ENCODE measurements around the gene DPH3. TPM values are rescaled to one million over a fixed set of nuclear protein-coding genes. Genes with fewer than 3 reads are reported as not detected.

DPH3 gene
- polyA plus RNA-seq, 1 donor (not counting 4 experiments of a cell fraction or from before 2014, with no cell fraction given) = 36.7 TPM

DNA sequence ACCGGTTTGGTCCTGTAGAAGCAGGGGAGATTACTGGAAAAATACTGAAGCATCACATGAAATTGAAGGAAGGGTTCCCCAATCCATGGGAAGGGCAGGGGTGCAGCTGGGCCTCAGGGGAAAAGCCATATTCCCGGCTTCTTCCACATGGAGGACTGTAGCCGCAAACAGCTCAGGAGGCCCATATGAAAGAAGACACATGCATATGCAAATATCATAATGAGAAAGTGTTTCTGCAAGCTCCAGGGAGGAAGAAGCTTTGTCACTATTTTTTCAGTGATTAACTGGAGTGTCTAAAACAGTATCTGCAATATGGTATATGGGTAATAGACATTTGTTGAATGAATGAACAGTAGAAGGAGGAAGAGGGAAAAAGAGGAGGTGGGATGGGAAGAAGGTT, 19.1 kb downstream of the DPH3 start:
- H4K20me1 ChIP-seq (ENCODE audit: control insufficient read depth, extremely low read depth, insufficient read depth, low read length) = no peaks in the 10 kb centered on the region
- TF ChIP-seq, protein P1, sequence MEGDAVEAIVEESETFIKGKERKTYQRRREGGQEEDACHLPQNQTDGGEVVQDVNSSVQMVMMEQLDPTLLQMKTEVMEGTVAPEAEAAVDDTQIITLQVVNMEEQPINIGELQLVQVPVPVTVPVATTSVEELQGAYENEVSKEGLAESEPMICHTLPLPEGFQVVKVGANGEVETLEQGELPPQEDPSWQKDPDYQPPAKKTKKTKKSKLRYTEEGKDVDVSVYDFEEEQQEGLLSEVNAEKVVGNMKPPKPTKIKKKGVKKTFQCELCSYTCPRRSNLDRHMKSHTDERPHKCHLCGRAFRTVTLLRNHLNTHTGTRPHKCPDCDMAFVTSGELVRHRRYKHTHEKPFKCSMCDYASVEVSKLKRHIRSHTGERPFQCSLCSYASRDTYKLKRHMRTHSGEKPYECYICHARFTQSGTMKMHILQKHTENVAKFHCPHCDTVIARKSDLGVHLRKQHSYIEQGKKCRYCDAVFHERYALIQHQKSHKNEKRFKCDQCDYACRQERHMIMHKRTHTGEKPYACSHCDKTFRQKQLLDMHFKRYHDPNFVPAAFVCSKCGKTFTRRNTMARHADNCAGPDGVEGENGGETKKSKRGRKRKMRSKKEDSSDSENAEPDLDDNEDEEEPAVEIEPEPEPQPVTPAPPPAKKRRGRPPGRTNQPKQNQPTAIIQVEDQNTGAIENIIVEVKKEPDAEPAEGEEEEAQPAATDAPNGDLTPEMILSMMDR (optimal IDR thresholded peaks at IDR 0.05 in 1 of 3, IDR thresholded peaks at IDR 0.05 in 1 of 3, conservative IDR thresholded peaks at IDR 0.05 in 1 of 3; ENCODE audit: extremely low read depth in 1 of 3, insufficient read depth in 2 of 3, low read length in 3 of 3) = no peak
- no peak for TF ChIP-seq EZH2 (IDR thresholded peaks at IDR 0.05; ENCODE audit: low read length)
- no peaks in the 10 kb centered on the region for H3K79me2 ChIP-seq (ENCODE audit: control insufficient read depth, insufficient read depth, low read length)
- DNase-seq (ENCODE audit: low read depth, low spot score) (no peak), FAIRE-seq (no peak)
- H2AFZ ChIP-seq (ENCODE audit: control insufficient read depth, low read length) = no peak overlapping the region
- H3K36me3 ChIP-seq (ENCODE audit: control insufficient read depth in 2 of 2, extremely low read depth in 1 of 2, insufficient read depth in 2 of 2, low read length in 2 of 2) = no peaks in the 10 kb centered on the region
- no peaks in the 10 kb centered on the region for H3K9me1 ChIP-seq (ENCODE audit: control insufficient read depth, extremely low read depth, insufficient read depth, low read length)
- H3K27ac ChIP-seq (ENCODE audit: control insufficient read depth, insufficient read depth, low read length) = no peak overlapping the region
- no peaks in the 10 kb centered on the region for H3K9me3 ChIP-seq (ENCODE audit: control insufficient read depth, low read depth, low read length)
- no peaks in the 10 kb centered on the region for H3K27me3 ChIP-seq (ENCODE audit: control insufficient read depth, extremely low read depth, insufficient read depth, low read length)
- H3K9ac ChIP-seq (ENCODE audit: control insufficient read depth, extremely low read depth, insufficient read depth, low read length) = no peak overlapping the region
- H3K4me1 ChIP-seq (ENCODE audit: control insufficient read depth, extremely low read depth, insufficient read depth, low read length) = peaks cover under 1% of the 10 kb centered on the region
- H3K4me2 ChIP-seq (ENCODE audit: control insufficient read depth, extremely low read depth, insufficient read depth, low read depth, low read length) = no peak overlapping the region
- dilution Hi-C loops (cut with MboI; ENCODE audit: extremely low pct_ligation_motif_present, low sequenced_read_pairs) = no loop called here
- no peak overlapping the region for H3K4me3 ChIP-seq (ENCODE audit: control insufficient read depth in 2 of 3, extremely low read depth in 1 of 3, insufficient read depth in 2 of 3, low read depth in 1 of 3, low read length in 3 of 3)

DNA sequence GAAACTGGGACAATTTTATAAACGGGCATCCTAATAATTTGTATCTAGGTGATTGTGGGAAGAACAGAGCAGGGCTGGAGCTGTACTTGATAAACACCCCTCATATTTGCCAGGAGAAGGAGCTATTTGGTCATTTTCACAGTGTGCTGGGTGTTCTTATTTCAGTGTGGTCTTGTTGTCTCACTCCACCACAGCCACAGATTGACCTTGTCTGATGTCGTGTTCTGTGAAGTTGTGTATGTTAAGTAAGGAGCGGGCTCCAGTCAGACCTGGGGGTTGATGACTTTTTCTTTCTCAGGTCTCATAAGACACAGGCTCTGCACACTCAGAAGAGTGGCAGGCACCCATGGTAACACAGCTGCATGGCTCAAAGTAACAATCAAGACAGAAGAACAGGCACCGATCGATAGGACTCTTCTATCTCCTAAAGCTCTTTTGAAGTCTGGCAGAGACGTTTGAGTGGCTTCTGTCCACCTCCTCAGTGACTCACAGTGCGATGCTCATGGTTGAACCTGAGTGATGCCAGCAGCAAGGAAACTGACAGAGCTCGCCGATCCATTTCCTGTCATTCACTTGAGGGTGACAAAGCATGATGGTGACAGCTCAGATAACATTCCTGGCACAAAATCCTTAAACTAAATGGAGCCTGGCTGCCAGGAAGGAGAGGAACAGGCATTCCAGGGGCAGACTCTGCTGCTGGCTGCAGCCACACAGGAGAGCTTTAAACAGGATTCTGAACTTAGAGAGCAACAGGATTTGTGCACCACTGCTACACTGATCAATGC, 20.8 kb downstream of the DPH3 start:
- dilution Hi-C loops (cut with MboI; ENCODE audit: extremely low pct_ligation_motif_present, low sequenced_read_pairs) = no loop called here
- no peak overlapping the region for H3K9ac ChIP-seq (ENCODE audit: control insufficient read depth, extremely low read depth, insufficient read depth, low read length)

More for the DNA sequence above, 20.8 kb downstream of the DPH3 start:
- Histone ChIP-seq H3K9me1 (ENCODE audit: control insufficient read depth, extremely low read depth, insufficient read depth, low read length) (no peaks in the 10 kb centered on the region), H3K4me2 (ENCODE audit: control insufficient read depth, extremely low read depth, insufficient read depth, low read depth, low read length) (no peak overlapping the region), H3K27ac (ENCODE audit: control insufficient read depth, insufficient read depth, low read length) (no peak overlapping the region), H3K4me3 (ENCODE audit: control insufficient read depth in 2 of 3, extremely low read depth in 1 of 3, insufficient read depth in 2 of 3, low read depth in 1 of 3, low read length in 3 of 3) (no peak overlapping the region), H3K27me3 (ENCODE audit: control insufficient read depth, extremely low read depth, insufficient read depth, low read length) (no peaks in the 10 kb centered on the region), H3K4me1 (ENCODE audit: control insufficient read depth, extremely low read depth, insufficient read depth, low read length) (peaks cover 5% of the 10 kb centered on the region), H4K20me1 (ENCODE audit: control insufficient read depth, extremely low read depth, insufficient read depth, low read length) (no peaks in the 10 kb centered on the region), H3K79me2 (ENCODE audit: control insufficient read depth, insufficient read depth, low read length) (no peaks in the 10 kb centered on the region), H2AFZ (ENCODE audit: control insufficient read depth, low read length) (no peak overlapping the region), H3K9me3 (ENCODE audit: control insufficient read depth, low read depth, low read length) (no peaks in the 10 kb centered on the region), H3K36me3 (ENCODE audit: control insufficient read depth in 2 of 2, extremely low read depth in 1 of 2, insufficient read depth in 2 of 2, low read length in 2 of 2) (no peaks in the 10 kb centered on the region)
- TF ChIP-seq, protein P1 (optimal IDR thresholded peaks at IDR 0.05 in 1 of 3, IDR thresholded peaks at IDR 0.05 in 1 of 3, conservative IDR thresholded peaks at IDR 0.05 in 1 of 3; ENCODE audit: extremely low read depth in 1 of 3, insufficient read depth in 2 of 3, low read length in 3 of 3) = no peak
- no peak for TF ChIP-seq EZH2 (IDR thresholded peaks at IDR 0.05; ENCODE audit: low read length)
- DNase-seq (ENCODE audit: low read depth, low spot score) (no peak), FAIRE-seq (no peak)
